HFFc6 (cell line): Measurements from ENCODE around the gene ACSS1. TPM values are rescaled to one million over a fixed set of nuclear protein-coding genes. Genes with fewer than 3 reads are reported as not detected.

Experiments
- DNase-seq: peaks from one replicate; pipeline ENCODE4 v3.0.0-alpha.2; 2018
- H3K27ac Mint-ChIP-seq: 2 replicates; pipeline ENCODE4 v1.8.0; 2020; ENCODE audit warnings: mild to moderate bottlenecking, mixed read lengths
- H3K27me3 Mint-ChIP-seq: 2 replicates; pipeline ENCODE4 v1.8.0; 2021; ENCODE audit warnings: mild to moderate bottlenecking, moderate library complexity, mixed read lengths; ENCODE audit not compliant: insufficient read depth
- H3K36me3 Mint-ChIP-seq: 2 replicates; pipeline ENCODE4 v1.8.0; 2021; ENCODE audit warnings: low read depth, mixed read lengths
- H3K4me1 Mint-ChIP-seq: 2 replicates; pipeline ENCODE4 v1.8.0; 2020; ENCODE audit warnings: low read depth, mixed read lengths
- H3K4me3 Mint-ChIP-seq: 2 replicates; pipeline ENCODE4 v1.8.0; 2020; ENCODE audit warnings: mild to moderate bottlenecking, moderate library complexity, mixed read lengths
- H3K9me3 Mint-ChIP-seq: 2 replicates; pipeline ENCODE4 v1.8.0; 2020; ENCODE audit warnings: mild to moderate bottlenecking, mixed read lengths
- total RNA-seq, 6 experiments: library from RNA; stranded (reverse); fragmentation: NEBNext Ultra II Directional; extraction: Animal tissue kit (Norgen Biotek cat#: 25700); gene quantifications; 2 replicates in 1 of 6; 3 replicates in 5 of 6; pipeline ENCODE4 v1.2.3, GENCODE V29; 2021
- TF ChIP-seq, protein P1 (sequence below): fragments of 200-600 bp; sonication (generic); IDR thresholded peaks from 2 replicates; pipeline ENCODE4 v1.5.0; 2021; ENCODE audit warnings: antibody characterized with exemption, mild to moderate bottlenecking

ACSS1 gene
- total RNA-seq, 6 experiments from 2014 or later, result 0.80 to 1.4 (median 1.2) TPM

GRCh38 chr20:25061103-25061799 is 3.3 kb upstream of the ACSS1 start:
- Mint-ChIP-seq H3K4me3 (no peak overlapping the region), H3K27me3 (peaks cover 53% of the 10 kb centered on the region), H3K4me1 (peaks cover 15% of the 10 kb centered on the region), H3K36me3 (no peaks in the 10 kb centered on the region), H3K9me3 (no peaks in the 10 kb centered on the region), H3K27ac (no peak overlapping the region)
- TF ChIP-seq, protein P1, sequence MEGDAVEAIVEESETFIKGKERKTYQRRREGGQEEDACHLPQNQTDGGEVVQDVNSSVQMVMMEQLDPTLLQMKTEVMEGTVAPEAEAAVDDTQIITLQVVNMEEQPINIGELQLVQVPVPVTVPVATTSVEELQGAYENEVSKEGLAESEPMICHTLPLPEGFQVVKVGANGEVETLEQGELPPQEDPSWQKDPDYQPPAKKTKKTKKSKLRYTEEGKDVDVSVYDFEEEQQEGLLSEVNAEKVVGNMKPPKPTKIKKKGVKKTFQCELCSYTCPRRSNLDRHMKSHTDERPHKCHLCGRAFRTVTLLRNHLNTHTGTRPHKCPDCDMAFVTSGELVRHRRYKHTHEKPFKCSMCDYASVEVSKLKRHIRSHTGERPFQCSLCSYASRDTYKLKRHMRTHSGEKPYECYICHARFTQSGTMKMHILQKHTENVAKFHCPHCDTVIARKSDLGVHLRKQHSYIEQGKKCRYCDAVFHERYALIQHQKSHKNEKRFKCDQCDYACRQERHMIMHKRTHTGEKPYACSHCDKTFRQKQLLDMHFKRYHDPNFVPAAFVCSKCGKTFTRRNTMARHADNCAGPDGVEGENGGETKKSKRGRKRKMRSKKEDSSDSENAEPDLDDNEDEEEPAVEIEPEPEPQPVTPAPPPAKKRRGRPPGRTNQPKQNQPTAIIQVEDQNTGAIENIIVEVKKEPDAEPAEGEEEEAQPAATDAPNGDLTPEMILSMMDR, result no peak
- no peak for DNase-seq

DNA sequence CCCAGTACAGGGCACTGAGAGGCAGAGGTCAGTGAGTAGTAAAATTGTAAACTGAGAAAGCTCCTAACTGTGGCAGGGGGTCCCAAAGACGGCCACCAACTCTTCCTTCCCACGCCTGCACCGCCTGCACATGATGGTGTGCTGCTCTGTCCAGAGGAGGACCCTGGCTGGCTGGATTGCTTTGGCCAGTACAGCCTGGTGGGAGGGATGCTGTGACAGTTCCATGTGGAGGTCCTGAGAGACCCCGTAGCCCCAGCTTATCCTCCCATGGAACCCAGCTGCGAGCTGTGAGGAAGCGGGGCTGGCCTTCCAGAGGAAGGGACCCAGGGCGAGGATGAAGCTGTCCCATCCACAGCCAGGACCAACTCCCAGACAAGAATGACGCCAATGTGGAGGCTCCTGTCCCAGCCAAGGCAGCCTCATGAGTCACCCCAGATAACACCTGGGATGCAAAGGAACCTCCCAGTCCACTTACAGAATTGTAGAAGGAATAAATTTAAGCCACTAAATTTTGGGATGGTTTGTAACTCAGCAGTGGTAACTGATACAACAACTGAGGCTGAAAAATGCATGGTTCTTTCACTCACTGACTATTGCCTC is 2.0 kb upstream of the ACSS1 start:
- TF ChIP-seq, protein P1, result no peak
- H3K9me3 Mint-ChIP-seq, result no peaks in the 10 kb centered on the region
- H3K36me3 Mint-ChIP-seq, result no peaks in the 10 kb centered on the region
- peaks cover 21% of the 10 kb centered on the region for H3K4me1 Mint-ChIP-seq
- peaks cover 50% of the 10 kb centered on the region for H3K27me3 Mint-ChIP-seq
- H3K4me3 Mint-ChIP-seq, result no peak overlapping the region
- no peak overlapping the region for H3K27ac Mint-ChIP-seq
- no peak for DNase-seq

DNA sequence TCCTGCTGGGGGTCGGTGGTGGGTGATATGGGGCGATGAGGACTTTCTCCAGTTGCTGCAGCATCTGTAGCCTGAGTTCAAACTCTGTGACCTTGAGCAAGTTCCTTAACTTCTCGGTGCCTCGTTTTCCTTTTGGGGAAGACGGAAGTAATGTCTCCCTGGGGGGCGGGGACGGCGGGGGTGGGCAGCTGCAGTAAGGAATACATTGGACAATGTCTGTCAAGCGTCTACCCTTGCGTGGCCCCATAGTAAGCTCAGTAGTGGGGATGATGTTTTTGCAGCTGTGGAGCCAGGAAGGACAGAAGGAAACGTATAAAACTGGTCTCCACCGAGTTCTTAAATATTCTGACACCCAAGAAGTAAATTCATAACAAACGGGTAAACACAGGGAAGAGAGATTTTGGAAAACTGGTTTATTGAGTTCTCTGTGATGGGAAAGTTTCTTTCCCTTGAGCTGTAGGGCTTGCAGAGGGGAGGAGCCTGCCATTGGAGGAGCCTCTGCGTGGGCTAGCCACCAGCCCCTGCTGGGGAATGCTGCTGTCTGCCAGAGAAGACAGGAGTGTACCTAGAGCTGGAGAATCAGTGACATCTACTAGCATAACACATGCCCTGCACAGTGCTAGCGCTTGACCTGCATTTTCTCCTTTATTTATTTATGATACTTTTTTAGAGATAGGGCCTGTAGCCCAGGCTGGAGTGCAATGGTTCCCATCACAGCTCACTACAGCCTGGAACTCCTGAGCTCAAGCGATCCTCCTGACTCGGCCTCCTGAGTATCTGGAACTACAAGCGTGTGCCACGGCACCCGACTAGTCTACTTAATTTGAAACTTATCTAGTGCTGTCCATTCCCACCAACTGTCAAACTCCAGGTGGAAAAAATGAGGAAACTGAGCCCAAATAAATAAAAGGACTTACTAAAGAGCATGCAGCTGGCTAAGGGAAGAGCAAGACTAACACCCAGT is 1.2 kb upstream of the ACSS1 start:
- Mint-ChIP-seq H3K4me1 (peaks cover 24% of the 10 kb centered on the region), H3K27me3 (peaks cover 44% of the 10 kb centered on the region), H3K9me3 (no peaks in the 10 kb centered on the region), H3K4me3 (peak overlapping the region; percentile 76), H3K36me3 (no peaks in the 10 kb centered on the region), H3K27ac (no peak overlapping the region)
- TF ChIP-seq, protein P1, result no peak
- no peak for DNase-seq

DNA sequence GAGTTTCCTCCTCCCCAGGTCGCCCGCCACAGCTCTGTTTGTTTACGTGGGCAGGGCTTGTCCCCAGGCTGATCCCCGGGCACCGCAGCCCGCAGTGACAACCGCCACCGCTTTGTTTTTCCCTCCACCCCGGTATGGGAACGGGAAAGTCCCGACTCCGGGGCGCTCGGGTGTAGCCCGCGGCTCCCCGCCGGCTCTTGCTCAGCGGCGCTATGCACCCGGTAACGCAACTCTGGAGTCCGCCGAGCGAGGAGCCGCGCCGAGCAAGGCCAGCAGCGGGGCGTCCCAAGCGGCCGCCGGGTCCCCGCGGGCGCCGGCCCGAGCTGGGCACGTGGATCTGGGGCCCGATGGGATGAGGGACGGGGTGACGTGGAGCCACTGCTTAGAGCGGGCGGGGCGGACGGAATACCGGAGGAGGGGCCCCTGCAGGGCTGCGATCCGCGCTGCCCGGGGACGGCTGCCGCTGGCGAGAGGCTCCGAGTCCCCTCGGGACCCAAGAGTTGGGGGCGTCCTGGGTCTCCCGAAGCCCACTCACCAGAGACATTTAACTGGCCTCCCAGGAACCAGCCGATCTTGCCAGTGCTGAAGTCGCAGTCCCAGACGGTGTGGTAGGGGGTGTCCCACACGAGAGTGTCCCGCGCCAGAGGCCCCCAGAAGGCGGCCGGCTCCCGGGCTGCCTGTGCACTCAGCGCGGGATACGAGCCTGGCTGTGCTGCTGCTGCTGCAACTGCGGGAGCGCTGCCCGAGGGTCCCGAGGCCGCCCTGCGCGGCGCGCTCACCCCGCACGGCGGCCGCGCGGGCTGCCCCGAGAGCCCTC is 497 bp downstream of the ACSS1 start:
- H3K9me3 Mint-ChIP-seq, result no peaks in the 10 kb centered on the region
- H3K4me3 Mint-ChIP-seq, result peak overlapping the region; percentile 74
- TF ChIP-seq, protein P1, result no peak
- peak; percentile 23 for DNase-seq
- H3K4me1 Mint-ChIP-seq, result peaks cover 33% of the 10 kb centered on the region
- peaks cover 34% of the 10 kb centered on the region for H3K27me3 Mint-ChIP-seq
- no peaks in the 10 kb centered on the region for H3K36me3 Mint-ChIP-seq
- no peak overlapping the region for H3K27ac Mint-ChIP-seq

GRCh38 chr20:25056690-25057233 is 1.2 kb downstream of the ACSS1 start:
- H3K4me1 Mint-ChIP-seq, result peaks cover 33% of the 10 kb centered on the region
- peak overlapping the region; percentile 74 for H3K4me3 Mint-ChIP-seq
- no peaks in the 10 kb centered on the region for H3K36me3 Mint-ChIP-seq
- DNase-seq, result no peak
- H3K27me3 Mint-ChIP-seq, result peaks cover 28% of the 10 kb centered on the region
- no peak overlapping the region for H3K27ac Mint-ChIP-seq
- TF ChIP-seq, protein P1, result no peak
- no peaks in the 10 kb centered on the region for H3K9me3 Mint-ChIP-seq
